Activated CD4-positive, alpha-beta memory T cell treated with anti-CD3 and anti-CD28 coated beads, Interleukin-2, amount 10 ng/mL, durations not matched to agents 7 days and 5 days (primary cell): ENCODE data around the gene MAST4. TPM values are rescaled to one million over a fixed set of nuclear protein-coding genes. Genes with fewer than 3 reads are reported as not detected.

Experiments
- CTCF ChIA-PET: fragments of 350-600 bp; sonication (Branson Sonifier 250); formaldehyde crosslinking; loops from one replicate; lab custom pipeline; 2021; ENCODE audit warnings: antibody characterized with exemption, inconsistent platforms; lab: Charles Lee
- POLR2A ChIA-PET: fragments of 350-600 bp; sonication (Branson Sonifier 250); formaldehyde crosslinking; loops from one replicate; lab custom pipeline; 2021; ENCODE audit warnings: antibody characterized with exemption; lab: Charles Lee
- DNase-seq: peaks from one replicate; pipeline ENCODE4 v3.0.0-alpha.2; 2020
- H3K27ac Mint-ChIP-seq: one replicate; pipeline ENCODE4 v1.8.0; 2021; ENCODE audit warnings: mild to moderate bottlenecking, mixed read lengths
- H3K27me3 Mint-ChIP-seq: one replicate; pipeline ENCODE4 v1.8.0; 2021; ENCODE audit warnings: mixed read lengths
- H3K36me3 Mint-ChIP-seq: one replicate; pipeline ENCODE4 v1.8.0; 2021; ENCODE audit warnings: low read depth, mixed read lengths
- H3K4me1 Mint-ChIP-seq: one replicate; pipeline ENCODE4 v1.8.0; 2021; ENCODE audit warnings: mixed read lengths
- H3K4me3 Mint-ChIP-seq: one replicate; pipeline ENCODE4 v1.8.0; 2021; ENCODE audit warnings: mild to moderate bottlenecking, mixed read lengths
- H3K9me3 Mint-ChIP-seq: one replicate; pipeline ENCODE4 v1.8.0; 2021; ENCODE audit warnings: mixed read lengths
- total RNA-seq, 2 experiments: library from RNA; stranded (reverse); gene quantifications; one replicate each; pipeline ENCODE4 v1.2.3, GENCODE V29; 2021

The MAST4 gene
- total RNA-seq, 2 experiments from 2014 or later = 38.0 to 38.3 TPM

DNA sequence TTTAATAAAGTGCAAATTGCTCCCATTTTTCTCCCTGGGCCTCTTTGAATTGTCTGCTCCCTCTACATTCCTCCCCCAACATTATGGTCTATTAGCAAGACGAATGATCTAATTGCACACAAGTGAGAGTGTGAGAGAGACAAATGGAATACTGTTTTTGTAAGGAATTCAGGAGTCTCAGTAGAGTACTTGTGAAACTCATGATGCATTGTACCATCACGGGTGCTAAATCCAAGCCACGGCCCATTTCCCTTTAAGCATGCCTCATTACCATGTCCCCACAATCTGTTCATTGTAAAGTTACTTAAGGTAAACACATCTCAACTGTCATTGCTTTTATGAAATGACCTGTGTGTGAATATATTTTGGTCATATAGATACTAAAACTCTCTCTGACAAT is 537.6 kb downstream of the MAST4 start:
- no peak for DNase-seq
- Mint-ChIP-seq H3K4me1 (no peaks in the 10 kb centered on the region), H3K9me3 (no peaks in the 10 kb centered on the region), H3K27me3 (no peaks in the 10 kb centered on the region), H3K27ac (no peak overlapping the region), H3K4me3 (no peak overlapping the region), H3K36me3 (peaks cover 29% of the 10 kb centered on the region)
- ChIA-PET CTCF (no interaction called here), POLR2A (no interaction called here)

DNA sequence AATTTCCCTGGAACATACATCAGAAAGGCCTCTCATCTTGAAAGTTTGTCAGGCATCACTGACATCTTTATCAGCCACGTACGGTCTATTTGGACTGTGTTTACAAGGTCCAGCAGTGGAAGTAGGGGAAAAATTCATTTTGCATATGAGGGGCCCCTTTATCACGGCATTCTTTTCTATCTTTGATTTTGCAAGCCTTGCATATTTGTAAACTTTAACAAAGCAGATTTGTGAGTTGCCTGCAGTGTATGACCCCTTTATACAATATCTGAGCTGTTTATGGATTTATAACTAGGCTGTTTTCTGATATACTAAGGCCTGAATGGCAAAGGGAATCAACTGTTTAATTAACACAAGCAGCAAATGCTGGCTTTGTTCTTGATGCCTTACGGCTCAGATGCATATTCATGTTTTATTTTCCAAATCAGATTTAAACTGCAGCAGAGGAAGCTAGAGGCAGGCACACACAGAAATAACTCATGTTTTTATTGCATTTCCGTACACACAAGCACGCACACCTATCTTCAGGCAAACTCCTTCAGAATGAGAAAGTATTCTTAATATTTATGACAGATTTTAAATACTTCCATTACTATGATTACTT is 539.3 kb downstream of the MAST4 start:
- ChIA-PET CTCF (no interaction called here), POLR2A (no interaction called here)
- no peaks in the 10 kb centered on the region for H3K4me1 Mint-ChIP-seq
- H3K27me3 Mint-ChIP-seq = no peaks in the 10 kb centered on the region
- no peak overlapping the region for H3K4me3 Mint-ChIP-seq
- no peaks in the 10 kb centered on the region for H3K9me3 Mint-ChIP-seq
- no peak overlapping the region for H3K27ac Mint-ChIP-seq
- peaks cover 33% of the 10 kb centered on the region for H3K36me3 Mint-ChIP-seq
- DNase-seq = no peak

DNA sequence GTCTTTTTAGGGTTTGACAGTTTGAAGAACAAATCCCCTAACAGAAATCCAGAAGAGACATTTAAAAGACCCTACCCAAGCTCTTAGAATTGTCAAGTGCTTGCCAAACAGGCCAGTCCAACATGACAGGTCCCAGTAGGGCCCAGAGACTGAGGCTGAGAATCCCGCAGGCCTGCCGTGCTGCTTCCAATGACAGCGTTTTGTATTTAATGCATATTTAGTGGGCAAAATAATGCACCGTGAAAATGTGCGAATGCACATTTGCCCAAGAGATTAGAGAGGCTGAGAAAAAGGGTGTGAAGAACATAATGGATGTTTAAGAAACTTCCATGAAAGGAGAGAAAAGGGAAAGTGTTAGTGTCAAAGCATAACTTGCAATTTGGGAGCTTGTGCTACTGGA is 542.8 kb downstream of the MAST4 start:
- ChIA-PET CTCF (interaction anchor here (1.2 kb wide), 1 partner anchor 152 kb away, joined by 4 read pairs; no protein-coding TSS in a partner anchor), POLR2A (no interaction called here)
- Mint-ChIP-seq H3K9me3 (no peaks in the 10 kb centered on the region), H3K36me3 (peaks cover 45% of the 10 kb centered on the region), H3K27ac (no peak overlapping the region), H3K4me1 (no peaks in the 10 kb centered on the region), H3K27me3 (no peaks in the 10 kb centered on the region), H3K4me3 (no peak overlapping the region)
- DNase-seq = no peak

GRCh38 chr5:67140413-67140812 is 544.2 kb downstream of the MAST4 start:
- Mint-ChIP-seq H3K27me3 (no peaks in the 10 kb centered on the region), H3K4me3 (no peak overlapping the region), H3K36me3 (peaks cover 51% of the 10 kb centered on the region), H3K4me1 (no peaks in the 10 kb centered on the region), H3K27ac (no peak overlapping the region), H3K9me3 (no peaks in the 10 kb centered on the region)
- ChIA-PET POLR2A (no interaction called here), CTCF (no interaction called here)
- no peak for DNase-seq

GRCh38 chr5:67141644-67142043 is 545.5 kb downstream of the MAST4 start:
- no peaks in the 10 kb centered on the region for H3K9me3 Mint-ChIP-seq
- ChIA-PET CTCF (no interaction called here), POLR2A (no interaction called here)
- H3K4me3 Mint-ChIP-seq = no peak overlapping the region
- no peaks in the 10 kb centered on the region for H3K27me3 Mint-ChIP-seq
- peaks cover 51% of the 10 kb centered on the region for H3K36me3 Mint-ChIP-seq
- H3K27ac Mint-ChIP-seq = no peak overlapping the region
- DNase-seq = no peak
- H3K4me1 Mint-ChIP-seq = no peaks in the 10 kb centered on the region

DNA sequence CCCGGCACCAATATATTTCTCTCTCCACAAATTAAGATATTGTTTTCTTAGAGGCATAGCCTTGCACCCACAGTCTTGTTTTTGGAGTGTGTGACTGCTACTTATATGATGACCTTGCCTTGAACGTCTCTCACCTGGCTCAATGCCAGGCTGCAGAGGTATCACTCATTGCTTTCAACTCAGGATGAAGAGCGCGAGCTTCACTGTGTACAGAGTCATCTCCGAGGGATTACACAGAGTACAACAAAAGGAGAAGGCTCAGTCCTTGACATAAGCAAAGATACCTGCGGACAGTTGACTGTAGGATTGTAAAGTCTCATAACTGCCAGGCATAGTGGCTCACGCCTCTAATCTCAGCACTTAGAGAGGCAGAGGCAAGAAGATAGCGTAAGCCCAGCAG is 546.6 kb downstream of the MAST4 start:
- ChIA-PET POLR2A (interaction anchor here (1.3 kb wide), 1 partner anchor 24 kb away, joined by 4 read pairs; no protein-coding TSS in a partner anchor), CTCF (no interaction called here)
- H3K4me3 Mint-ChIP-seq = no peak overlapping the region

DNA sequence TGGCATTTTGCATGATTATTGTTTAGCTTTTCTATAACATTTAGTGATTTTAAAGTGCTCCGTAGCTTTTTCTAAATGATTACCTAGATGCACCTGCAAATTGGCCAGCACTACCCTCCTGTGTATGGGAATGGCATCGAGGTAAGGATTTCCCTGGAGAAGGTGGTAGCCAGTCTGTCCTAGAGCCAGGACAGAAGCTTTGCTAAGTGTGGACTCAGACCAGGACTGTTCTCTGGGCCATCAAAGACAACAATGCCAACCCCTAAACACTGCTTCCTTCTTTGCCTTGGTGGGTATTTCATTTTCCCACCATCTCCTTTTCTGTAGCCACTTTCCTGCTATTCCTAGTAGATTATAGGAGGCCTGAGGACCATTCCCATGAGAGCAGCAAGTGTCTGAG is 547.4 kb downstream of the MAST4 start:
- H3K27me3 Mint-ChIP-seq = no peaks in the 10 kb centered on the region
- H3K4me1 Mint-ChIP-seq = no peaks in the 10 kb centered on the region
- ChIA-PET CTCF (interaction anchor here (1.7 kb wide), 1 partner anchor 12 kb away, joined by 5 read pairs; no protein-coding TSS in a partner anchor), POLR2A (interaction anchor here (1.3 kb wide), 1 partner anchor 23 kb away, joined by 4 read pairs; no protein-coding TSS in a partner anchor)
- H3K27ac Mint-ChIP-seq = no peak overlapping the region
- H3K9me3 Mint-ChIP-seq = no peaks in the 10 kb centered on the region
- peaks cover 57% of the 10 kb centered on the region for H3K36me3 Mint-ChIP-seq
- DNase-seq = no peak
- H3K4me3 Mint-ChIP-seq = no peak overlapping the region

More for the DNA sequence above, 546.6 kb downstream of the MAST4 start:
- Mint-ChIP-seq H3K9me3 (no peaks in the 10 kb centered on the region), H3K27ac (no peak overlapping the region), H3K36me3 (peaks cover 57% of the 10 kb centered on the region), H3K4me1 (no peaks in the 10 kb centered on the region), H3K27me3 (no peaks in the 10 kb centered on the region)
- DNase-seq = no peak

DNA sequence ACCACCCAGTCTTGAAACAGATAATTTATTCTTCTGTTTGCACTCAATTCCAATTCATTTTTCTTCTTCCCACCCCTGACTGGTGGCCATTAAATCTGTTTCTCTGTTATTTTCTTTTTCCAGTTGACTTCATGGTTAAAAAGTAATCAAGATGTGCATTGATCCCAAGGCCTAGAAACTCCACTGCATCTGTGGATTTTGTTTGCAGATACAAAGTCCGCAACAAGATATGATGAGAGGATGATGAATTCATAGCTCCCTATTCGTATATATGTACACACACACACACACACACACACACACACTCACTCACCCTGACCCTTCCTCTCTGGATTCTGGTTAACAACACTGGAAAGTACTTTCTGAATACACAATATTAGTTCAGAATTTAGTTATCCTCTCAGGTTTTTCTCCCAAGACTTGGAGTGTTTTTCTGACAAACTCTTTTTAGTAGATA is 548.0 kb downstream of the MAST4 start:
- H3K27ac Mint-ChIP-seq = no peak overlapping the region
- H3K36me3 Mint-ChIP-seq = peaks cover 52% of the 10 kb centered on the region
- CTCF ChIA-PET = interaction anchor here (1.7 kb wide), 1 partner anchor 11 kb away, joined by 5 read pairs; no protein-coding TSS in a partner anchor

DNA sequence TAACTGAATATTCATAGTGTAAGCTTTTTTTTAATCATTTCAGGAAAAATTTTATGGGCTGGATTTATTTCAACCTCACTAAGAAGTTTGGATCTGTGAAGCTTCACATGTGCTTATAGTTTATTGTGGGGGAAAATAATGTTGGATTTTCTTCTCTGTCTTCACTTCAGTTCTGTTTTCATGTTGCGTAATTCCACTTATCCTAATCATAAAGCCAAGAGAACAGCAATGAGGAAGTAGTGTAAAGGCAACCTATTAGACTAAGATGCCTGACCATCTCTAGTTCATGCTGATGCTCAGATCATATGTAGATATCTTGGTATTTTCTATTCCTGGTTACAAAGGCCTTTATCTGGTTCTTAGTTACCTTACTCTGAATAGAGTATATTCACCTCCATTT is 550.4 kb downstream of the MAST4 start:
- H3K27me3 Mint-ChIP-seq = no peaks in the 10 kb centered on the region
- no peak for DNase-seq
- H3K36me3 Mint-ChIP-seq = peaks cover 60% of the 10 kb centered on the region
- CTCF ChIA-PET = interaction anchor here (1.2 to 1.5 kb wide), 3 partner anchors 9 to 75 kb away, joined by 3 to 4 read pairs (median 3); no protein-coding TSS in a partner anchor
- H3K27ac Mint-ChIP-seq = no peak overlapping the region
- no peak overlapping the region for H3K4me3 Mint-ChIP-seq
- no peaks in the 10 kb centered on the region for H3K9me3 Mint-ChIP-seq
- POLR2A ChIA-PET = interaction anchor here (1.0 kb wide), 1 partner anchor 1069 kb away, joined by 3 read pairs; the partner anchor contains the start of gene PIK3R1
- H3K4me1 Mint-ChIP-seq = no peaks in the 10 kb centered on the region

More for the DNA sequence above, 548.0 kb downstream of the MAST4 start:
- Mint-ChIP-seq H3K4me3 (no peak overlapping the region), H3K4me1 (no peaks in the 10 kb centered on the region), H3K27me3 (no peaks in the 10 kb centered on the region), H3K9me3 (no peaks in the 10 kb centered on the region)
- POLR2A ChIA-PET = no interaction called here
- DNase-seq = no peak

GRCh38 chr5:67146981-67147380 is 550.8 kb downstream of the MAST4 start:
- H3K27ac Mint-ChIP-seq = no peak overlapping the region
- H3K4me3 Mint-ChIP-seq = no peak overlapping the region
- peaks cover 58% of the 10 kb centered on the region for H3K36me3 Mint-ChIP-seq
- H3K4me1 Mint-ChIP-seq = no peaks in the 10 kb centered on the region
- no peaks in the 10 kb centered on the region for H3K27me3 Mint-ChIP-seq
- POLR2A ChIA-PET = interaction anchor here (1.0 kb wide), 1 partner anchor 1069 kb away, joined by 3 read pairs; the partner anchor contains the start of gene PIK3R1
- H3K9me3 Mint-ChIP-seq = no peaks in the 10 kb centered on the region
- DNase-seq = no peak
- CTCF ChIA-PET = interaction anchor here (1.2 to 1.5 kb wide), 4 partner anchors 8 to 75 kb away, joined by 3 to 6 read pairs (median 4); no protein-coding TSS in a partner anchor

DNA sequence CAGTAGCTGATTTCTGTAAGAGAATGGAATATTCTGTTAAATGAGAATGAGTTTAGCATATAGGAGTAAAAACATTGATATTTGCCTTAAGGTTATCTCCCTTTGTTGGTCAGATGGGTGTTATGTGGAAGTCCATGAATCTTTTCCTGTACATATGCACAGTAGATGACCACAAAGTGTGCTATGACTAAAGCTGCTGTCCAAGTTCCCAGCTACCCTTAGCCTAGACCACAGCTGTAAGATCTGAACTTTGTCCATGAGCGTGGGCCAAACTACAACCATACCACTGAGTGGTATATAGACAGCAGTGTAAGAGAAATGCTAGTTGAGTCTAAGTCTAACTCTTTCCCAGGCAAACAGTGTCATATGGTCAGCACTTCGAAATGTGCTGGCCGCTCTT is 551.6 kb downstream of the MAST4 start:
- H3K4me3 Mint-ChIP-seq = no peak overlapping the region
- H3K27ac Mint-ChIP-seq = no peak overlapping the region
- ChIA-PET CTCF (interaction anchor here (1.1 to 1.5 kb wide), 3 partner anchors 9 to 74 kb away, joined by 3 to 6 read pairs (median 3); no protein-coding TSS in a partner anchor), POLR2A (no interaction called here)
- H3K27me3 Mint-ChIP-seq = no peaks in the 10 kb centered on the region
- H3K36me3 Mint-ChIP-seq = peaks cover 50% of the 10 kb centered on the region
- H3K4me1 Mint-ChIP-seq = no peaks in the 10 kb centered on the region
- no peak for DNase-seq
- no peaks in the 10 kb centered on the region for H3K9me3 Mint-ChIP-seq

- DNase-seq = no peak
- H3K4me1 Mint-ChIP-seq = peaks cover 2% of the 10 kb centered on the region
These were observed 553.1 kb downstream of the MAST4 start for GRCh38 chr5:67149057-67149950.

More at GRCh38 chr5:67149057-67149950, 553.1 kb downstream of the MAST4 start:
- Mint-ChIP-seq H3K4me3 (no peak overlapping the region), H3K9me3 (no peaks in the 10 kb centered on the region), H3K36me3 (peaks cover 44% of the 10 kb centered on the region), H3K27me3 (no peaks in the 10 kb centered on the region), H3K27ac (no peak overlapping the region)
- ChIA-PET CTCF (interaction anchor here (0.6 to 1.2 kb wide), 3 partner anchors 10 to 317 kb away, joined by 3 to 5 read pairs (median 3); no protein-coding TSS in a partner anchor), POLR2A (interaction anchor here (1.3 kb wide), 1 partner anchor 145 kb away, joined by 3 read pairs; no protein-coding TSS in a partner anchor)
